IPS-18c (cell line): ENCODE results near the gene ZNF423.
A peak's percentile ranks its signal among the peaks of the same experiment; 100 is the strongest.

Source experiments
- H3K4me3 ChIP-seq: 2 replicates; pipeline ENCODE4 v1.7.0; 2013; ENCODE audit warnings: low read depth, mild to moderate bottlenecking, low read length, moderate library complexity; ENCODE audit not compliant: insufficient read depth
- H3K9me3 ChIP-seq: one replicate; pipeline ENCODE4 v1.6.1; 2013; ENCODE audit warnings: mild to moderate bottlenecking, low read length, moderate library complexity; ENCODE audit not compliant: control insufficient read depth, insufficient read depth

Gene ZNF423

GRCh38 chr16:49782405-49782804 is 73.5 kb downstream of the ZNF423 start:
- no peaks in the 10 kb centered on the region for H3K9me3 ChIP-seq
- H3K4me3 ChIP-seq = no peak overlapping the region

- H3K9me3 ChIP-seq = no peaks in the 10 kb centered on the region
- no peak overlapping the region for H3K4me3 ChIP-seq
These were observed 74.5 kb downstream of the ZNF423 start for GRCh38 chr16:49781401-49781800.

GRCh38 chr16:49780433-49780832 is 75.5 kb downstream of the ZNF423 start:
- Histone ChIP-seq H3K9me3 (no peaks in the 10 kb centered on the region), H3K4me3 (no peak overlapping the region)

- Histone ChIP-seq H3K4me3 (no peak overlapping the region), H3K9me3 (no peaks in the 10 kb centered on the region)
These were observed 75.9 kb downstream of the ZNF423 start for GRCh38 chr16:49779979-49780378.

GRCh38 chr16:49778202-49778930 is 77.5 kb downstream of the ZNF423 start:
- no peak overlapping the region for H3K4me3 ChIP-seq
- no peaks in the 10 kb centered on the region for H3K9me3 ChIP-seq

GRCh38 chr16:49776734-49777133 is 79.2 kb downstream of the ZNF423 start:
- H3K4me3 ChIP-seq = no peak overlapping the region
- H3K9me3 ChIP-seq = no peaks in the 10 kb centered on the region

- Histone ChIP-seq H3K9me3 (no peaks in the 10 kb centered on the region), H3K4me3 (no peak overlapping the region)
These were observed 79.8 kb downstream of the ZNF423 start for GRCh38 chr16:49776085-49776595.

- Histone ChIP-seq H3K4me3 (no peak overlapping the region), H3K9me3 (no peaks in the 10 kb centered on the region)
These were observed 80.3 kb downstream of the ZNF423 start for GRCh38 chr16:49775581-49775980.

- H3K9me3 ChIP-seq = no peaks in the 10 kb centered on the region
- H3K4me3 ChIP-seq = no peak overlapping the region
These were observed 80.9 kb downstream of the ZNF423 start for GRCh38 chr16:49775018-49775417.

- H3K4me3 ChIP-seq = peak overlapping the region; percentile 3; the same call in 1 of the 2 replicates
These were observed 82.1 kb downstream of the ZNF423 start for GRCh38 chr16:49773534-49774475.

GRCh38 chr16:49767998-49768397 is 87.9 kb downstream of the ZNF423 start:
- H3K4me3 ChIP-seq = no peak overlapping the region
- no peaks in the 10 kb centered on the region for H3K9me3 ChIP-seq

More at GRCh38 chr16:49773534-49774475, 82.1 kb downstream of the ZNF423 start:
- H3K9me3 ChIP-seq = no peaks in the 10 kb centered on the region

GRCh38 chr16:49767414-49767813 is 88.5 kb downstream of the ZNF423 start:
- no peak overlapping the region for H3K4me3 ChIP-seq
- H3K9me3 ChIP-seq = no peaks in the 10 kb centered on the region

- Histone ChIP-seq H3K4me3 (no peak overlapping the region), H3K9me3 (no peaks in the 10 kb centered on the region)
These were observed 89.7 kb downstream of the ZNF423 start for GRCh38 chr16:49766225-49766624.

GRCh38 chr16:49763826-49764225 is 92.1 kb downstream of the ZNF423 start:
- Histone ChIP-seq H3K4me3 (no peak overlapping the region), H3K9me3 (no peaks in the 10 kb centered on the region)

- Histone ChIP-seq H3K9me3 (no peaks in the 10 kb centered on the region), H3K4me3 (no peak overlapping the region)
These were observed 95.1 kb downstream of the ZNF423 start for GRCh38 chr16:49760815-49761214.

GRCh38 chr16:49757559-49758069 is 98.3 kb downstream of the ZNF423 start:
- no peak overlapping the region for H3K4me3 ChIP-seq
- no peaks in the 10 kb centered on the region for H3K9me3 ChIP-seq

GRCh38 chr16:49756775-49757558 is 98.9 kb downstream of the ZNF423 start:
- Histone ChIP-seq H3K9me3 (no peaks in the 10 kb centered on the region), H3K4me3 (no peak overlapping the region)
